ENCODE data around the gene HOMER2. TPM values are rescaled to one million over a fixed set of nuclear protein-coding genes. Genes with fewer than 3 reads are reported as not detected.

The HOMER2 gene
- total and polyA plus RNA-seq, 2 of the 13 experiments (the other 11 are each of a cell fraction or from before 2014, with no cell fraction given): 12.9 to 14.1 TPM

DNA sequence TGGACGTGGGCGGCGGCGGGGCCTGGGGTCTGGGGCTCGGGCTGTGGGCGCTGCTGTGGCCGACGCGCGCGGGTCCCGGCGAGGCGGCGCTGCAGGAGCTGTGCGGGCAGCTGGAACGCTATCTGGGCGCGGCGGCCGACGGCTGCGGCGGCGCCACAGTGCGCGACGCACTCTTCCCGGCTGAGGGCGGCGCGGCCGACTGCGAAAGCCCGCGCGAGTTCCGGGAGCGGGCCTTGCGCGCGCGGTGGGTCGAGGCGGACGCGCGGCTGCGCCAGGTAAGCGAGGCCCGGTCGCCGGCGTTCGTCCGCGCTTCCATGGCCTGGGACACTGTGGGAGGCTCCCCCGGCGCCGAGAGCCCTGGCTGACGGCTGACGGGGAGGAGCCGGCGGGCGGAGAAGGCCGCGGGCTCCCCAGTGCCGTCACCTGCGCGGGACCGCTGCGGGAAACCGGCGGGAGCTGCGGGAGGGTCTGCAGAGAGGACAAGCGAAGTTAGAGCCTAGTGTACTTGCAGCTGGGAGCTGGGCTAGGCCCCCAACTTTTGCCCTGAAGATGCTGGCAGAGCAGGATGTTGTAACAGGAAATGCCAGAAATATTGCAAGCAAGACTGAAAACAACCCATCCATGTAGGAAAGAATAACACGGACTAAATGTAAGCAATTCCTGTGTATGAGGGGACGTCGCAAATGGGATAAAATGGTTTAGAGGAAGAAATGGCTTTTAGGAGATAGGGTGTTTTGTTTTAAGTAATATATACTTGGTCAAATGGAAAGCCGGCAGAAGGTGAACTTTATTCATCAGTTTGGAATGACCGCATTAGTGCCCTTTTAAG lies 142.2 kb downstream of the HOMER2 start (continued):
- TF ChIP-seq, protein P1, sequence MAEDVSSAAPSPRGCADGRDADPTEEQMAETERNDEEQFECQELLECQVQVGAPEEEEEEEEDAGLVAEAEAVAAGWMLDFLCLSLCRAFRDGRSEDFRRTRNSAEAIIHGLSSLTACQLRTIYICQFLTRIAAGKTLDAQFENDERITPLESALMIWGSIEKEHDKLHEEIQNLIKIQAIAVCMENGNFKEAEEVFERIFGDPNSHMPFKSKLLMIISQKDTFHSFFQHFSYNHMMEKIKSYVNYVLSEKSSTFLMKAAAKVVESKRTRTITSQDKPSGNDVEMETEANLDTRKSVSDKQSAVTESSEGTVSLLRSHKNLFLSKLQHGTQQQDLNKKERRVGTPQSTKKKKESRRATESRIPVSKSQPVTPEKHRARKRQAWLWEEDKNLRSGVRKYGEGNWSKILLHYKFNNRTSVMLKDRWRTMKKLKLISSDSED (CRISPR knock-in tag; IDR thresholded peaks at IDR 0.05): no peak
- TF ChIP-seq PCBP1 (IDR thresholded peaks at IDR 0.05; ENCODE audit: borderline replicate concordance, low read depth, low read length): no peak
- TF ChIP-seq SALL1 (CRISPR knock-in tag; IDR thresholded peaks at IDR 0.05): peak; percentile 35; the same call in 1 of the 2 replicates
- TF ChIP-seq FOXO1 (CRISPR knock-in tag; IDR thresholded peaks at IDR 0.05): 0 out of 2 replicates have a peak, but pooled peaks have one; percentile 9
- TF ChIP-seq, protein P2, sequence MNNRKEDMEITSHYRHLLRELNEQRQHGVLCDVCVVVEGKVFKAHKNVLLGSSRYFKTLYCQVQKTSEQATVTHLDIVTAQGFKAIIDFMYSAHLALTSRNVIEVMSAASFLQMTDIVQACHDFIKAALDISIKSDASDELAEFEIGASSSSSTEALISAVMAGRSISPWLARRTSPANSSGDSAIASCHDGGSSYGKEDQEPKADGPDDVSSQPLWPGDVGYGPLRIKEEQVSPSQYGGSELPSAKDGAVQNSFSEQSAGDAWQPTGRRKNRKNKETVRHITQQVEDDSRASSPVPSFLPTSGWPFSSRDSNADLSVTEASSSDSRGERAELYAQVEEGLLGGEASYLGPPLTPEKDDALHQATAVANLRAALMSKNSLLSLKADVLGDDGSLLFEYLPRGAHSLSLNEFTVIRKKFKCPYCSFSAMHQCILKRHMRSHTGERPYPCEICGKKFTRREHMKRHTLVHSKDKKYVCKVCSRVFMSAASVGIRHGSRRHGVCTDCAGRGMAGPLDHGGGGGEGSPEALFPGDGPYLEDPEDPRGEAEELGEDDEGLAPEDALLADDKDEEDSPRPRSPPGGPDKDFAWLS (CRISPR knock-in tag; IDR thresholded peaks at IDR 0.05; ENCODE audit: borderline replicate concordance): no peak
- TF ChIP-seq PAX8 (CRISPR knock-in tag; IDR thresholded peaks at IDR 0.05; ENCODE audit: borderline replicate concordance): no peak
- TF ChIP-seq, protein P3, sequence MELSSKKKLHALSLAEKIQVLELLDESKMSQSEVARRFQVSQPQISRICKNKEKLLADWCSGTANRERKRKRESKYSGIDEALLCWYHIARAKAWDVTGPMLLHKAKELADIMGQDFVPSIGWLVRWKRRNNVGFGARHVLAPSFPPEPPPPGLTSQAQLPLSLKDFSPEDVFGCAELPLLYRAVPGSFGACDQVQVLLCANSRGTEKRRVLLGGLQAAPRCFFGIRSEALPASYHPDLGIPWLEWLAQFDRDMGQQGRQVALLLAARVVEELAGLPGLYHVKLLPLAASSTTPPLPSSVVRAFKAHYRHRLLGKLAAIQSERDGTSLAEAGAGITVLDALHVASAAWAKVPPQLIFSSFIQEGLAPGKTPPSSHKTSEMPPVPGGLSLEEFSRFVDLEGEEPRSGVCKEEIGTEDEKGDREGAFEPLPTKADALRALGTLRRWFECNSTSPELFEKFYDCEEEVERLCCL (CRISPR knock-in tag; IDR thresholded peaks at IDR 0.05; ENCODE audit: borderline replicate concordance): no peak
- TF ChIP-seq, protein P4, sequence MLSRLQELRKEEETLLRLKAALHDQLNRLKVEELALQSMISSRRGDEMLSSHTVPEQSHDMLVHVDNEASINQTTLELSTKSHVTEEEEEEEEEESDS (CRISPR knock-in tag; IDR thresholded peaks at IDR 0.05; ENCODE audit: borderline replicate concordance): no peak
- no peak for TF ChIP-seq DNMT1 (CRISPR knock-in tag; IDR thresholded peaks at IDR 0.05)
- TF ChIP-seq ZEB1 (IDR thresholded peaks at IDR 0.05; ENCODE audit: insufficient replicate concordance, low read depth): no peak
- TF ChIP-seq MTA3 (CRISPR knock-in tag; IDR thresholded peaks at IDR 0.05): no peak
- no peak for TF ChIP-seq SRY (CRISPR knock-in tag; IDR thresholded peaks at IDR 0.05)
- TF ChIP-seq, protein P5, sequence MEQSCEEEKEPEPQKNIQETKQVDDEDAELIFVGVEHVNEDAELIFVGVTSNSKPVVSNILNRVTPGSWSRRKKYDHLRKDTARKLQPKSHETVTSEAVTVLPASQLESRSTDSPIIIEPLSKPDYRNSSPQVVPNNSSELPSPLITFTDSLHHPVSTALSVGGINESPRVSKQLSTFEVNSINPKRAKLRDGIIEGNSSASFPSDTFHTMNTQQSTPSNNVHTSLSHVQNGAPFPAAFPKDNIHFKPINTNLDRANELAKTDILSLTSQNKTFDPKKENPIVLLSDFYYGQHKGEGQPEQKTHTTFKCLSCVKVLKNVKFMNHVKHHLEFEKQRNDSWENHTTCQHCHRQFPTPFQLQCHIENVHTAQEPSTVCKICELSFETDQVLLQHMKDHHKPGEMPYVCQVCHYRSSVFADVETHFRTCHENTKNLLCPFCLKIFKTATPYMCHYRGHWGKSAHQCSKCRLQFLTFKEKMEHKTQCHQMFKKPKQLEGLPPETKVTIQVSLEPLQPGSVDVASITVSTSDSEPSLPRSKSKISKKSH (CRISPR knock-in tag; IDR thresholded peaks at IDR 0.05; ENCODE audit: borderline replicate concordance): no peak
- TF ChIP-seq ZBTB38 (CRISPR knock-in tag; IDR thresholded peaks at IDR 0.05): no peak
- no peak for TF ChIP-seq DMAP1 (CRISPR knock-in tag; IDR thresholded peaks at IDR 0.05)
- peak; percentile 24 for TF ChIP-seq YY1 (IDR thresholded peaks at IDR 0.05; ENCODE audit: insufficient read depth, insufficient replicate concordance, low read depth, low read length)
- no peak for TF ChIP-seq NR3C1 (CRISPR knock-in tag; IDR thresholded peaks at IDR 0.05)
- TF ChIP-seq RXRB (CRISPR knock-in tag; IDR thresholded peaks at IDR 0.05; ENCODE audit: borderline replicate concordance): no peak
- TF ChIP-seq ZNF724P (CRISPR knock-in tag; IDR thresholded peaks at IDR 0.05; ENCODE audit: borderline replicate concordance): peak; percentile 17; the same call in 1 of the 2 replicates
- no peak for TF ChIP-seq ZBTB42 (CRISPR knock-in tag; IDR thresholded peaks at IDR 0.05)
- TF ChIP-seq ONECUT2 (CRISPR knock-in tag; IDR thresholded peaks at IDR 0.05): no peak
- no peak for TF ChIP-seq NFYB (CRISPR knock-in tag; IDR thresholded peaks at IDR 0.05)
- TF ChIP-seq NONO (IDR thresholded peaks at IDR 0.05): no peak
- no peak for TF ChIP-seq NONO (CRISPR knock-in tag; conservative IDR thresholded peaks at IDR 0.05)
- no peak for TF ChIP-seq CBFB (CRISPR knock-in tag; IDR thresholded peaks at IDR 0.05)
